Fibroblast of villous mesenchyme (primary cell): ENCODE measurements around the gene SMCP. TPM values are rescaled to one million over a fixed set of nuclear protein-coding genes. Genes with fewer than 3 reads are reported as not detected.

ENCODE experiments used
- DNase-seq: peaks from one replicate; pipeline ENCODE4 v3.0.0-alpha.2; 2010; ENCODE audit warnings: low read depth
- H3K4me3 ChIP-seq: 2 replicates; pipeline ENCODE4 v1.5.1; 2011; ENCODE audit warnings: low read depth, mild to moderate bottlenecking, low read length
- total RNA-seq: library from RNA; depleted of rRNA; stranded (reverse); fragments of >200 nt; gene quantifications from 2 replicates; pipeline ENCODE4 v1.2.3, GENCODE V29; 2012
- TF ChIP-seq, protein P1 (sequence below): IDR thresholded peaks from 2 replicates; pipeline ENCODE4 v1.5.1; 2012; ENCODE audit warnings: low read depth, mild to moderate bottlenecking, low read length; ENCODE audit not compliant: insufficient read depth

Gene SMCP
- total RNA-seq, result not detected in 2 replicates

DNA sequence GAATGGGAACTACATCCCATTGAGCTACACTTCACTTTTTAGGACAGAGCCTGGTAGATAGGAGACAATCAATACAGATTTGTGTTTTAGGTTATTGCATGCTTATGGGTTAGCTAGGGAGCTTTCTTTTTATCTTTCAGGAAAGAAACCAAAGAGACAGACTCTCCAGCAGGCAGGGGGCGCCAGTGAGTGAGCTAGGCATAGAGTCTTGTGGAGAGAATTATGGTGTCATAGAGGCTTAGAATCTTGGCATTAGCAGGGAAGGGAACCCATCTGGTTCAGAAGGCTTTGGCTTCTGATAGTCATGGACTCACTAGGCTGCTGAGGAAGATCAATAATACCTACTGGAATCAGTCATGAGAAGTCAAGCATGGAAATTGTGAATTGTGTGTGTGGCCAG is at the start of gene SMCP:
Gene SMCP (plus strand): TSS at position 281 of the 400 bp plus-strand sequence. CDS start 6,101 bp downstream, outside the sequence.
- H3K4me3 ChIP-seq, result no peak within 1 kb of the TSS
- TF ChIP-seq, protein P1, sequence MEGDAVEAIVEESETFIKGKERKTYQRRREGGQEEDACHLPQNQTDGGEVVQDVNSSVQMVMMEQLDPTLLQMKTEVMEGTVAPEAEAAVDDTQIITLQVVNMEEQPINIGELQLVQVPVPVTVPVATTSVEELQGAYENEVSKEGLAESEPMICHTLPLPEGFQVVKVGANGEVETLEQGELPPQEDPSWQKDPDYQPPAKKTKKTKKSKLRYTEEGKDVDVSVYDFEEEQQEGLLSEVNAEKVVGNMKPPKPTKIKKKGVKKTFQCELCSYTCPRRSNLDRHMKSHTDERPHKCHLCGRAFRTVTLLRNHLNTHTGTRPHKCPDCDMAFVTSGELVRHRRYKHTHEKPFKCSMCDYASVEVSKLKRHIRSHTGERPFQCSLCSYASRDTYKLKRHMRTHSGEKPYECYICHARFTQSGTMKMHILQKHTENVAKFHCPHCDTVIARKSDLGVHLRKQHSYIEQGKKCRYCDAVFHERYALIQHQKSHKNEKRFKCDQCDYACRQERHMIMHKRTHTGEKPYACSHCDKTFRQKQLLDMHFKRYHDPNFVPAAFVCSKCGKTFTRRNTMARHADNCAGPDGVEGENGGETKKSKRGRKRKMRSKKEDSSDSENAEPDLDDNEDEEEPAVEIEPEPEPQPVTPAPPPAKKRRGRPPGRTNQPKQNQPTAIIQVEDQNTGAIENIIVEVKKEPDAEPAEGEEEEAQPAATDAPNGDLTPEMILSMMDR, result no peak
- no peak for DNase-seq

DNA sequence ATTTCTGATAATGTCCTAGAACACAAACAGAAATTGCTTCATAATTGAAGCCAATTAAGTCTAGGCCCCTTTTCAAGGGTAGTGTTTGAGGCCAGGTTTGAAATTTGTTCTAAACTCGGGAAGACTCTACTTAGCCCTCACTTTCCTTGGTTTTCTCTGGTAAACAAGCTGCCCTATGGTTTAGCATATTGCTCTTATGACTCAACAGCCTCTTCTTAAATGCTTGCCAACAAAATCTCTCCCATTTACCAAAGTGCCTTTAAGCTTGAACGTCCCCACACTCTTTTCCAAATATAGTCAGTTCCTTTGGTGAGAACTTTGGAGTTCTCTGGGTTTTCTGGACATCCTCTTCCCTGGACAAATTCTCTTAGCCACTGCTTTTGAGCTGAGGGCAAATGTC is 41.3 kb upstream of the SMCP start:
- DNase-seq, result no peak
- no peak overlapping the region for H3K4me3 ChIP-seq
- TF ChIP-seq, protein P1, result no peak

DNA sequence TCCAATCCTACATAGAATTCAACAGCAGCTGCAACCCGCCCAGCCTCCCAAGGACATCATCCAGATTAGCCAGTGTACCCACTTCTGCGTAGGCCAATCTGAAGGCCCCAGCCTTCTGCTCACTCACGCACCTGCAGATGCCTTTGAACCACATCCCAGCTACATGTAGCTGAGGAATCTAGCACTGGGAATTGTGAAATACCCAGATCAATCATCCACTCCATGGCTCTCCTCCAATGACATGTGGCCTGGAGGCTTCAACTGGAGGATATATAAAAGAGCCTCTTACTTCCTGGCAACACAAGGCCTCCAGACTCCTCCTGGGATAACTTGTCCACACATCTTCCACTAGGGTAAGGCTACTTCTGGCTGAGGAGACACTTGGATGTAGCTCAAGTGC is 35.6 kb upstream of the SMCP start, which contains the start of gene LCE6A:
Gene LCE6A (plus strand): TSS at position 301 of the 400 bp plus-strand sequence. CDS start 665 bp downstream, outside the sequence.
- no peak for DNase-seq
- TF ChIP-seq, protein P1, result no peak
- H3K4me3 ChIP-seq, result no peak within 1 kb of the TSS

DNA sequence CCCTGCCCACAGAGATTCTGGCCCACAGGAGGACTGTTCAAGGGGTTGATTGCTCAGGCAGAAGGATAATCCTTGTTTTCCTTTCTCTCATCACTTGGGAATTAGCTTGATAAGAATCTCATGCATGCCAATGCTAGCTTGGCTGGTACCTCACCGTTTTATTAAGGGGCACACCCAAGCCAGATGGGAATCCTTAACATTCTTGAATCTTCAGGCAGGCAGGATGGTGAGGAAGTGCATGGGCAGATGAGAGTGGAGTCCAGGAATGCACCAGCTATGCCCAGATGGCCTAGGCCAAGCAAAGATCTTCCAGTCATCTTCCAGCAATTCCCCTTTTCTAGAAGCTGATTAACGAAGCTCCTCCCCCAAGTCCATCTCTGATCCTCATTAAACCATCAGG is 22.5 kb upstream of the SMCP start:
- no peak for DNase-seq
- TF ChIP-seq, protein P1, result no peak

DNA sequence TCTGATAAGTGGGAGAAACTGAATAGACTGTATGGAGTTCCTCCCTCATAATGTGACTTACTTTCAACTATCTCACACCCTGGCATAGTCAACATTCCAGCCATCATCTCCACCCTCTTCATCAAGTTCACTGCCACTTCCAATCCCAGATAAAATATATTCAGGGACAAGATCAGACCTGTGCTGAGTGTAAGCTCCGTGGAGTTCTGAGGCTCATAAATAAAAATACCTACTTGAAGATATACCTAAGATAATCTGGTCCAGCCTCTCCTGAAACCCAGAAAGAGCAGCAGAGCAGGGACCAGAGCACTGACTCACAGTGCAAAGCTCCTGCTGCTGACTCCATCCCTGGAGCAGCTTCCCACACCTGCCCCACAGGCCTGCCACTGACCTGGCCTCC is 20.1 kb upstream of the SMCP start:
- no peak for DNase-seq
- TF ChIP-seq, protein P1, result no peak
- no peak overlapping the region for H3K4me3 ChIP-seq

More for the DNA sequence above, 22.5 kb upstream of the SMCP start:
- no peak overlapping the region for H3K4me3 ChIP-seq

DNA sequence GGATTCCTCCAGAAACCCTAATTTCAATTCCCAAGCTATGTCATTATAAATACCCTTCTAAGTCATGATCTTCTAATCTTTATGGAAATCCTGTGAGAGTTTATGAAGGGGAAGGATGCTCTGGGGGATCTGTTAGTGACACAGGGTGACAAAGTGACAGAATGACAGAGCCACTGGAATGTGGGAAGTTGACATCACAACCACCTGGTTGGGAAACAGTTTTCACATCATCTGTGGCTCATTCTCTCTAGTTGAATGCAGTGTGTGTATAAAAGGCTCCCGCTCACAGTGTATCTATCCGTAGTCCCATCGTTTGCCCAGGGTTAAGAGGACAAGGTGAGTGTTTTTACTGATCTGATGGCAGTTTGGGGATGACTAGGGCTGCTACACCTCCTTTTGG is 18.4 kb upstream of the SMCP start, which contains the start of gene LCE7A:
Gene LCE7A (plus strand): TSS at position 301 of the 400 bp plus-strand sequence. CDS start 702 bp downstream, outside the sequence.
- DNase-seq, result no peak
- H3K4me3 ChIP-seq, result no peak within 1 kb of the TSS
- TF ChIP-seq, protein P1, result no peak

DNA sequence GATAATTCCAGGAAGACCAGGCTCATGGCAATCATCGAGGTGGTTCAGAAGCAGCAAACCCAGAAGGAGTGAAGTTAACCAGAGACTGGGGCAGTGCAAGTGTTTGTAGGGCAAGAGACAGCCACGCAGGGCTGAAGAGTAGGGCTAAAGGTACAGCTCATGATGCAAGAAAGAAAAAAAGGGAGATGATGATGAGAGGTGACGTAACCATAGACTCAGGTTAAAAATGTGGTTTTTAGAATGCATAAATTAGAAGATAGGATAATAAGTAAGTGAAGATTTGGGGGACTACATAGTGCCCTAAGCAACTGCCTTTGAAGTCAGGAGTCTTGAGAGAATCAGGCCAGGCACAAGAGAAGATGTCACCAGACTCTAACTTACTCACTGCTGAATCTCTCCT is 18.0 kb upstream of the SMCP start:
- TF ChIP-seq, protein P1, result no peak
- no peak overlapping the region for H3K4me3 ChIP-seq
- no peak for DNase-seq
